Lung (tissue), 12 donors: ENCODE measurements around the gene TCFL5. TPM values are rescaled to one million over a fixed set of nuclear protein-coding genes. Genes with fewer than 3 reads are reported as not detected.

Source experiments
- ATAC-seq: fragments of 200-7000 bp; cut with Tn5 transposase; one replicate; pipeline ENCODE4 v1.9.1; 2020; ENCODE audit warnings: moderate number of reproducible peaks; ENCODE audit not compliant: insufficient read depth, low FRiP score
- DNase-seq, 3 donors: peaks; one replicate each; pipeline ENCODE4 v3.0.0-alpha.2; 2013 to 2017
- H3K27ac ChIP-seq, 2 donors: one replicate each; pipeline ENCODE4 v1.5.1; 2013; ENCODE audit warnings: mild to moderate bottlenecking in 2 of 2, moderate library complexity in 2 of 2, control low read depth in 1 of 2, inconsistent platforms in 1 of 2, low read depth in 1 of 2, low read length in 1 of 2
- H3K27me3 ChIP-seq, 3 donors: one replicate each; pipeline ENCODE4 v1.5.1; 2013; ENCODE audit warnings: low read length in 2 of 3; ENCODE audit not compliant: control insufficient read depth in 3 of 3, insufficient read depth in 3 of 3
- H3K36me3 ChIP-seq, 4 donors: one replicate each; pipeline ENCODE4 v1.5.1; 2013; ENCODE audit warnings: low read length in 4 of 4, mild to moderate bottlenecking in 1 of 4, moderate library complexity in 1 of 4; ENCODE audit not compliant: control insufficient read depth in 4 of 4, insufficient read depth in 4 of 4
- H3K4me1 ChIP-seq, 5 donors: one replicate each; pipeline ENCODE4 v1.5.1; 2013; ENCODE audit warnings: low read length in 5 of 5, mild to moderate bottlenecking in 2 of 5, moderate library complexity in 1 of 5; ENCODE audit not compliant: control insufficient read depth in 5 of 5, insufficient read depth in 5 of 5
- H3K4me3 ChIP-seq: one replicate; pipeline ENCODE4 v1.5.1; 2013; ENCODE audit warnings: mild to moderate bottlenecking, control low read depth, moderate library complexity
- H3K9ac ChIP-seq, 2 donors: one replicate each; pipeline ENCODE4 v1.5.1; 2013; ENCODE audit warnings: low read length in 2 of 2, control low read depth in 1 of 2; ENCODE audit not compliant: insufficient read depth in 1 of 2
- H3K9me3 ChIP-seq, 4 donors: one replicate each; pipeline ENCODE4 v1.5.1; 2013; ENCODE audit warnings: low read length in 3 of 4, mild to moderate bottlenecking in 1 of 4, moderate library complexity in 1 of 4; ENCODE audit not compliant: control insufficient read depth in 4 of 4, insufficient read depth in 3 of 4
- CTCF ChIP-seq: IDR thresholded peaks from 2 replicates; pipeline ENCODE4 v1.5.1; 2012; ENCODE audit warnings: mild to moderate bottlenecking; ENCODE audit errors: control extremely low read depth, extremely low read depth
- WGBS, 2 donors: extraction: QIAGEN DNeasy Blood & Tissue Kit; methylation state at CpG; one replicate each; pipeline ENCODE4 v1.1.7; 2013; 5-methylcytosine and 5-hydroxymethylcytosine counted together
- polyA plus RNA-seq, 2 donors: library from polyadenylated mRNA; stranded (reverse); fragments of 200-250 nt; gene quantifications; one replicate each; pipeline ENCODE4 v1.2.1, GENCODE V29; 2013
- total RNA-seq, 2 donors: library from RNA; depleted of rRNA in 1 of 2; stranded (reverse); fragments of >200 nt in 1 of 2; gene quantifications; one replicate each; pipeline ENCODE4 v1.2.1, GENCODE V29; 2014 to 2021
- donor health status: control.
- donor health status: control.
- donor health status: Bipolar disorder and iron deficiency.
- donor health status: healthy.
- donor health status: DM: yes; HTN: yes; CAD: no.

TCFL5 gene
- total and polyA plus RNA-seq, 4 donors: 3.8 to 8.6 (median 6.1) TPM

GRCh38 chr20:62893700-62894099 lies 32.1 kb upstream of the TCFL5 start:
- Histone ChIP-seq H3K27ac (no peak overlapping the region), H3K27me3 (no peaks in the 10 kb centered on the region), H3K36me3 (peaks cover 41 to 57% (median 48%) of the 10 kb centered on the region in 4 donors), H3K9me3 (peaks cover 0 to 2% (median 0%) of the 10 kb centered on the region in 4 donors), H3K9ac (no peak overlapping the region), H3K4me3 (no peak overlapping the region), H3K4me1 (no peaks in the 10 kb centered on the region)
- no peak for DNase-seq
- no peak for ATAC-seq
- WGBS, 2 donors: 96 to 98% methylated on average over 14 of the region's 14 CpGs
- TF ChIP-seq CTCF: no peak

GRCh38 chr20:62892348-62893304 lies 31.0 kb upstream of the TCFL5 start:
- Histone ChIP-seq H3K4me1 (no peaks in the 10 kb centered on the region), H3K27me3 (no peaks in the 10 kb centered on the region), H3K27ac (no peak overlapping the region), H3K9ac (no peak overlapping the region), H3K9me3 (peaks cover 0 to 2% (median 0%) of the 10 kb centered on the region in 4 donors), H3K4me3 (no peak overlapping the region), H3K36me3 (peaks cover 41 to 66% (median 52%) of the 10 kb centered on the region in 4 donors)
- WGBS, 2 donors: 90 to 92% methylated on average over 25 of the region's 25 CpGs
- DNase-seq (no peak), ATAC-seq (no peak)
- no peak for TF ChIP-seq CTCF

- H3K9ac ChIP-seq: no peak overlapping the region
- H3K36me3 ChIP-seq: peaks cover 41 to 71% (median 52%) of the 10 kb centered on the region in 4 donors
- DNase-seq (no peak), ATAC-seq (no peak)
- no peak overlapping the region for H3K4me3 ChIP-seq
- no peaks in the 10 kb centered on the region for H3K4me1 ChIP-seq
- 77 to 85% methylated on average over 15 of the region's 15 CpGs for WGBS, 2 donors
- peaks cover 0 to 2% (median 0%) of the 10 kb centered on the region in 4 donors for H3K9me3 ChIP-seq
- H3K27ac ChIP-seq: no peak overlapping the region
- no peaks in the 10 kb centered on the region for H3K27me3 ChIP-seq
- no peak for TF ChIP-seq CTCF
Observed at GRCh38 chr20:62891111-62891510, 29.5 kb upstream of the TCFL5 start.
